IPS-18a (cell line): ENCODE measurements around the gene DENND2C.
"Not testable (repeated sequence)": the region's sequence is repeated elsewhere in the genome, so short reads cannot be mapped to it uniquely, and the experiment has no call there.

Experiments used
- H3K27ac ChIP-seq: one replicate; pipeline ENCODE4 v1.5.1; 2013; ENCODE audit warnings: low read length
- H3K27me3 ChIP-seq: one replicate; pipeline ENCODE4 v1.6.1; 2013; ENCODE audit warnings: mild to moderate bottlenecking, low read length; ENCODE audit not compliant: control insufficient read depth, insufficient read depth
- H3K36me3 ChIP-seq: one replicate; pipeline ENCODE4 v1.6.1; 2013; ENCODE audit warnings: low read depth, low read length; ENCODE audit not compliant: control insufficient read depth
- H3K4me1 ChIP-seq: one replicate; pipeline ENCODE4 v1.6.1; 2013; ENCODE audit warnings: low read depth, low read length; ENCODE audit not compliant: control insufficient read depth
- H3K4me3 ChIP-seq: one replicate; pipeline ENCODE4 v1.5.1; 2013; ENCODE audit warnings: low read length
- H3K9ac ChIP-seq: one replicate; pipeline ENCODE4 v1.6.1; 2013; ENCODE audit warnings: mild to moderate bottlenecking, low read length, moderate library complexity
- H3K9me3 ChIP-seq: one replicate; pipeline ENCODE4 v1.6.1; 2013; ENCODE audit warnings: low read depth, low read length; ENCODE audit not compliant: control insufficient read depth

The DENND2C gene

GRCh38 chr1:114589122-114589521, 80.7 kb downstream of the DENND2C start:
- no peak overlapping the region for H3K27ac ChIP-seq
- H3K9ac ChIP-seq: no peak overlapping the region
- no peaks in the 10 kb centered on the region for H3K27me3 ChIP-seq
- no peaks in the 10 kb centered on the region for H3K36me3 ChIP-seq
- no peaks in the 10 kb centered on the region for H3K4me1 ChIP-seq
- no peak overlapping the region for H3K4me3 ChIP-seq
- no peaks in the 10 kb centered on the region for H3K9me3 ChIP-seq

- H3K27ac ChIP-seq: no peak overlapping the region
- H3K4me1 ChIP-seq: no peaks in the 10 kb centered on the region
- H3K4me3 ChIP-seq: no peak overlapping the region
- H3K36me3 ChIP-seq: no peaks in the 10 kb centered on the region
- no peaks in the 10 kb centered on the region for H3K27me3 ChIP-seq
- H3K9me3 ChIP-seq: no peaks in the 10 kb centered on the region
- no peak overlapping the region for H3K9ac ChIP-seq
Measured at GRCh38 chr1:114588196-114588689, 81.6 kb downstream of the DENND2C start.

DNA sequence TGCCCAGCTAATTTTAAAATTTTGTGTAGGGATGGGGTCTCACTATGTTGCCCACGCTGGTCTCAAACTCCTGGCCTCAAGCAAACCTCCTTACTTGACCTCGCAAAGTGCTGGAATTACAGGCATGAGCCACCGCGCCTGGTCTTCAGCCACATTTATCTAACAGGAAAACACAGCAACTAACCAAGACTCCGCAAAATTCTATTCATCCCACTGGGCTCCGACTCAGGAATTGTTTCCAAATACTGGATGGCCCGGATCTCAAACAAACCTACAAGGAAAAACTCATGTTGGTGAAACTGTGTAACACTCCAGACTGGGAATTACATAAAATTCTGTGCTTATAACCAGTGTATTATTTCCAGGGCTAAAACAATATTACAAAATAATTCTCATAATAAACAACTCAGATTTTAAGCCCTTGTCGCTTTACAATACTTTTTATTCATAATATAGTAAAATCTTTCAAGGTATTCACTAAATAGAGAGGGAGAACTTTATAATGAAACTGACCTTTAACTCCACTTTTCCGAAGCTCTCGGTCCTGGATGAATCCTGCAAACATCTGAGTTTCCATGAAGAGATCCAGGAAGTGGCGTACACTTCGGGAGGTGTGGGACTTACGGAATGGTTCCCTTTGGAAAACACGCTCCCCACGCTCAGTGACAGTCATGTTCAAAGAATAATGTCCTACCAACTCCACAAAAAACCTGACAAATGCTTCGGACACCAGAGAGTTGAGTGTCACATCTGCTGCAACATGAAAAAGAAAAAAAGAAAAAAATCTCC, 82.5 kb downstream of the DENND2C start:
- no peaks in the 10 kb centered on the region for H3K36me3 ChIP-seq
- no peaks in the 10 kb centered on the region for H3K9me3 ChIP-seq
- no peaks in the 10 kb centered on the region for H3K27me3 ChIP-seq
- H3K9ac ChIP-seq: no peak overlapping the region
- no peak overlapping the region for H3K27ac ChIP-seq
- no peak overlapping the region for H3K4me3 ChIP-seq
- no peaks in the 10 kb centered on the region for H3K4me1 ChIP-seq

DNA sequence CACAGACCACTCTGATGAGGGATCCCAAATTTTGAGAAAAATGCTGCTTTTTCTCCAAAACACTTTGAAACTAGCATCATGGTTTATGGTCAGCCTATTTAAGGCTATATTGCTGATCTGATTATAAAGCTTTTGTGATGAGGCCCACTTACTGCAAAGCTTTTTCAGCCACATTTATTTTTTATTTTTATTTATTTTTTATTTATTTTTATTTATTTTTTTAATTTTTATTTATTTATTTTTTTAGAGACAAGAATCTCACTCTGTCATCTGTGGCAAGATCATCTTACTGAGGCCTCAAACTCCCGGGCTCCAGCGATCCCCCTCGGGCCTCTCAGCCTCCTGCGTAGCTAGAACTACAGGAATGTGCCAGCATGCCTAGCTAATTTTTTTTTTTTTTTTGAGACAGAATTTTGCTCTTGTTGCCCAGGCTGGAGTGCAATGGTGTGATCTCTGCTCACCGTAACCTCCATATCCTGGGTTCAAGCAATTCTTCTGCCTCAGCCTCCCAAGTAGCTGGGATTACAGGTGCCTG, 83.3 kb downstream of the DENND2C start:
- no peak overlapping the region for H3K4me3 ChIP-seq
- no peak overlapping the region for H3K27ac ChIP-seq
- no peaks in the 10 kb centered on the region for H3K36me3 ChIP-seq
- H3K4me1 ChIP-seq: no peaks in the 10 kb centered on the region
- H3K9me3 ChIP-seq: no peaks in the 10 kb centered on the region
- H3K27me3 ChIP-seq: no peaks in the 10 kb centered on the region
- no peak overlapping the region for H3K9ac ChIP-seq

- H3K4me3 ChIP-seq: no peak overlapping the region
- no peaks in the 10 kb centered on the region for H3K9me3 ChIP-seq
- no peak overlapping the region for H3K9ac ChIP-seq
- no peaks in the 10 kb centered on the region for H3K4me1 ChIP-seq
- no peaks in the 10 kb centered on the region for H3K36me3 ChIP-seq
- no peak overlapping the region for H3K27ac ChIP-seq
- no peaks in the 10 kb centered on the region for H3K27me3 ChIP-seq
Measured at GRCh38 chr1:114585231-114585630, 84.6 kb downstream of the DENND2C start.

- Histone ChIP-seq H3K27me3 (no peaks in the 10 kb centered on the region), H3K9ac (peak within 1 kb of the TSS; percentile 84), H3K4me1 (no peaks in the 10 kb centered on the region), H3K9me3 (no peaks in the 10 kb centered on the region), H3K4me3 (peak within 1 kb of the TSS; percentile 95), H3K36me3 (peaks cover 26% of the 10 kb centered on the region), H3K27ac (peak within 1 kb of the TSS; percentile 86)
Measured at GRCh38 chr1:114581335-114582287, 88.2 kb downstream of the DENND2C start, which contains the start of gene BCAS2. Gene BCAS2, minus strand, starts transcription at chr1:114581615. Its CDS starts 24 bp downstream, at chr1:114581591.

DNA sequence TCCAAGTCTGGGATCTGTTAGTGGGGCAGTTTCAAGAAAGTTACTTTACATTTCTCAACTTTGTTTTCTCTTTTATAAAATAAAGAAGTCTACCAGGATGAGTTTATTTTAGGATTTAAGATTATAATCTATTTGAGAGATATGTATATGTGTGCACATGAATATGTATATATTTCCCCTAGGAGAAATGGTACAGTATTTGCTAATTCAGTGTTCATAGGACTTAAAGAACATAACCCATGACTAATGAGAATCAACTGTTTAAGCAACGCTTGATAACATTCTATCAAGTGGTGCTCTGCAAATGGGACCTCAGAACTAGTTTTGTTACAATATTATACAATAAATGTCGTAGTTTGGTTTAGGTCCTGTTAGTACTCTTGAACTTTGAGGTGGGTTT, 95.5 kb downstream of the DENND2C start:
- no peaks in the 10 kb centered on the region for H3K27me3 ChIP-seq
- H3K36me3 ChIP-seq: peaks cover 71% of the 10 kb centered on the region
- H3K27ac ChIP-seq: no peak overlapping the region
- H3K4me1 ChIP-seq: no peaks in the 10 kb centered on the region
- no peak overlapping the region for H3K4me3 ChIP-seq
- H3K9ac ChIP-seq: no peak overlapping the region
- H3K9me3 ChIP-seq: no peaks in the 10 kb centered on the region

GRCh38 chr1:114564141-114564540, 105.7 kb downstream of the DENND2C start:
- Histone ChIP-seq H3K27ac (no peak overlapping the region), H3K4me3 (no peak overlapping the region), H3K27me3 (no peaks in the 10 kb centered on the region), H3K9me3 (no peaks in the 10 kb centered on the region), H3K36me3 (peaks cover 33% of the 10 kb centered on the region), H3K9ac (no peak overlapping the region), H3K4me1 (no peaks in the 10 kb centered on the region)

GRCh38 chr1:114562978-114563510, 106.8 kb downstream of the DENND2C start:
- H3K4me1 ChIP-seq, H3K9me3 ChIP-seq, H3K4me3 ChIP-seq, H3K9ac ChIP-seq, H3K27me3 ChIP-seq, H3K27ac ChIP-seq: not testable (repeated sequence)
- H3K36me3 ChIP-seq: peaks cover 22% of the 10 kb centered on the region

DNA sequence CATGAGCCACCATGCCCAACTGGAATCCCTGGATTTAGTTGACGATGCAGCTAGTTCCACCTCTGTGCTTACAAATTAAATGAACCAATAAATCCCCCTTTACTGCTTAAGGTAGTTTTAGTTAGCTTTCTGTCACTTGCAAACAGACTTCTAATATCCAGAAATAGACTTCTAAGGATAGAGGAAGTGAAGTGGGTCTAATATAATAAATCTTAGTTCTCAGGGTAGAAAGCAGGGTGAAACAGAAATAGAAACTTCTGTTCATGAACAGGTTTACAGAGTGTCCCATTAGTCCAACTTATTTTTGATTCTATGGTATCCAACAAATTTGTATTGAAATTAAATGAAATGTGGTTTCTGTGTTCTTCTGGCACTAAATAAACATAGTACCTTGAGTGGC, 108.5 kb downstream of the DENND2C start:
- Histone ChIP-seq H3K9ac (no peak overlapping the region), H3K36me3 (peaks cover 9% of the 10 kb centered on the region), H3K9me3 (no peaks in the 10 kb centered on the region), H3K27ac (no peak overlapping the region), H3K4me3 (no peak overlapping the region), H3K4me1 (no peaks in the 10 kb centered on the region), H3K27me3 (no peaks in the 10 kb centered on the region)

DNA sequence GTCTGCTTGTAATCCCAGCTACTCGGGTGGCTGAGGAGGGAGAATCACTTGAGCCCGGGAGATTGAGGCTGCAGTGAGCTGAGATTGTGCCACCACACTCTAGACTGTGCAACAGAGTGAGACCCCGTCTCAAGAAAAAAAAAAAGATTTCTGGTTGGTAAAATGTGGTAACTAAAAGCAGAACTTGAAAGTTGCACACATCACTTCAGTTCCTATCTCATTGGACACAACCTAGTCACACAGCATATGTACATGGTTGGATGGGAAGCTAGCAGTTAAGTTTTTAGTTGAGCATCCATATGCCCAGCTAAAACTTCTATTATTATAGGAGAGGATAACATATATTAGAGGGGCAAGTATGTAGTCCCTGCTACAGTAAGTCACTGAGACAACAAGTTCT, 110.5 kb downstream of the DENND2C start:
- Histone ChIP-seq H3K9ac (no peak overlapping the region), H3K9me3 (no peaks in the 10 kb centered on the region), H3K27ac (no peak overlapping the region), H3K27me3 (no peaks in the 10 kb centered on the region), H3K4me3 (no peak overlapping the region), H3K4me1 (no peaks in the 10 kb centered on the region), H3K36me3 (no peaks in the 10 kb centered on the region)
